GM21515 (cell line): ENCODE measurements around the gene SUPT6H.
"Not testable (repeated sequence)": the region's sequence is repeated elsewhere in the genome, so short reads cannot be mapped to it uniquely, and the experiment has no call there.

Experiments
- ATAC-seq: cut with Tn5 transposase; IDR thresholded peaks from one replicate; pipeline ENCODE4 v1.9.1; 2021; ENCODE audit not compliant: unreplicated experiment

Gene SUPT6H

GRCh38 chr17:28646039-28646754 lies 15.8 kb upstream of the SUPT6H start:
- no peak for ATAC-seq

- no peak for ATAC-seq
These were observed 13.3 kb upstream of the SUPT6H start for GRCh38 chr17:28648698-28649097.

GRCh38 chr17:28655160-28655559 lies 6.8 kb upstream of the SUPT6H start:
- no peak for ATAC-seq

GRCh38 chr17:28657756-28658155 lies 4.2 kb upstream of the SUPT6H start:
- no peak for ATAC-seq

- ATAC-seq: not testable (repeated sequence)
These were observed 3.7 kb upstream of the SUPT6H start for GRCh38 chr17:28658342-28658741.

GRCh38 chr17:28658766-28659496 lies 3.1 kb upstream of the SUPT6H start:
- not testable (repeated sequence) for ATAC-seq

GRCh38 chr17:28659497-28659881 lies 2.5 kb upstream of the SUPT6H start:
- ATAC-seq: not testable (repeated sequence)

GRCh38 chr17:28662527-28662829 lies 473 bp downstream of the SUPT6H start:
- no peak for ATAC-seq

- ATAC-seq: no peak
These were observed 1.7 kb downstream of the SUPT6H start for GRCh38 chr17:28663723-28664122.

GRCh38 chr17:28665994-28666393 lies 4.0 kb downstream of the SUPT6H start:
- ATAC-seq: no peak

GRCh38 chr17:28667870-28668269 lies 5.9 kb downstream of the SUPT6H start:
- ATAC-seq: no peak

- no peak for ATAC-seq
These were observed 7.9 kb downstream of the SUPT6H start for GRCh38 chr17:28669918-28670317.

- no peak for ATAC-seq
These were observed 13.5 kb downstream of the SUPT6H start for GRCh38 chr17:28675490-28675889.

- no peak for ATAC-seq
These were observed 14.0 kb downstream of the SUPT6H start for GRCh38 chr17:28675980-28676379.

GRCh38 chr17:28682655-28683054 lies 20.6 kb downstream of the SUPT6H start:
- ATAC-seq: no peak

GRCh38 chr17:28684963-28685362 lies 23.0 kb downstream of the SUPT6H start:
- ATAC-seq: no peak

GRCh38 chr17:28685366-28685765 lies 23.4 kb downstream of the SUPT6H start:
- no peak for ATAC-seq

- ATAC-seq: no peak
These were observed 24.3 kb downstream of the SUPT6H start for GRCh38 chr17:28686296-28686695.

GRCh38 chr17:28688481-28688880 lies 26.5 kb downstream of the SUPT6H start:
- no peak for ATAC-seq

- ATAC-seq: no peak
These were observed 27.0 kb downstream of the SUPT6H start for GRCh38 chr17:28689011-28689410.

GRCh38 chr17:28693869-28694268 lies 31.9 kb downstream of the SUPT6H start:
- no peak for ATAC-seq

GRCh38 chr17:28698253-28698941 lies 36.4 kb downstream of the SUPT6H start:
- ATAC-seq: no peak
